ENCODE results near the gene FEM1C. TPM values are rescaled to one million over a fixed set of nuclear protein-coding genes. Genes with fewer than 3 reads are reported as not detected.

Gene FEM1C
- total RNA-seq, 1 donor from 2014 or later: 16.3 TPM

GRCh38 chr5:115510145-115510645 is 34.4 kb downstream of the FEM1C start:
- no peak overlapping the region for H3K4me3 Mint-ChIP-seq
- no peaks in the 10 kb centered on the region for H3K4me1 Mint-ChIP-seq

DNA sequence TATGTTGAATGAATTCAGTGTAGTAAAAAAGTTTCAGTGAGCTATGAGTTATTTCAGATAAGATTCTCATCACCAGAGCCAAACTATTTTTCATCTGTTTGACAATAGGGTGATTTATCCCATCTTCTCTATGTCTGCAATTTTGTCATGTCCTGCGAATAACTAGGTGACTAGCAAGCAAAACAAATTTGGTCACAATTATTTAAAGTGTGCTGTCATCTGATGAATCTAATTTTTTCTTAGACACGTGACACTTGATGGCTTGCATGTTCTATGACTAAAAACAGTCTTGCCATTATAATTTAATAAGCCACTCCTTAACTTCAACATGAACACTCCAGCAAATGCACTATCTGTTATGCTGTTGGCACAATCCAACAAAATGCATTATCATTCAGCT is 35.0 kb downstream of the FEM1C start:
- Mint-ChIP-seq H3K4me1 (no peaks in the 10 kb centered on the region), H3K27ac (ENCODE audit: unreplicated experiment) (no peak overlapping the region), H3K36me3 (ENCODE audit: low read depth) (peaks cover 10% of the 10 kb centered on the region), H3K9me3 (peaks cover 6% of the 10 kb centered on the region), H3K4me3 (no peak overlapping the region), H3K27me3 (ENCODE audit: low read depth) (no peaks in the 10 kb centered on the region)
- TF ChIP-seq CTCF (conservative IDR thresholded peaks at IDR 0.05): no peak
- DNase-seq (ENCODE audit: low read depth, low spot score): no peak

More at GRCh38 chr5:115510145-115510645, 34.4 kb downstream of the FEM1C start:
- Mint-ChIP-seq H3K36me3 (ENCODE audit: low read depth) (peaks cover 10% of the 10 kb centered on the region), H3K27me3 (ENCODE audit: low read depth) (no peaks in the 10 kb centered on the region), H3K9me3 (peaks cover 6% of the 10 kb centered on the region), H3K27ac (ENCODE audit: unreplicated experiment) (no peak overlapping the region)
- DNase-seq (ENCODE audit: low read depth, low spot score): no peak
- no peak for TF ChIP-seq CTCF (conservative IDR thresholded peaks at IDR 0.05)

GRCh38 chr5:115507681-115508080 is 36.9 kb downstream of the FEM1C start:
- no peaks in the 10 kb centered on the region for H3K27me3 Mint-ChIP-seq (ENCODE audit: low read depth)
- H3K4me1 Mint-ChIP-seq: no peaks in the 10 kb centered on the region
- no peak overlapping the region for H3K4me3 Mint-ChIP-seq
- no peak for TF ChIP-seq CTCF (conservative IDR thresholded peaks at IDR 0.05)
- no peak overlapping the region for H3K27ac Mint-ChIP-seq (ENCODE audit: unreplicated experiment)
- H3K36me3 Mint-ChIP-seq (ENCODE audit: low read depth): peaks cover 4% of the 10 kb centered on the region
- DNase-seq (ENCODE audit: low read depth, low spot score): no peak
- peaks cover 8% of the 10 kb centered on the region for H3K9me3 Mint-ChIP-seq

- Mint-ChIP-seq H3K36me3 (ENCODE audit: low read depth) (no peaks in the 10 kb centered on the region), H3K4me3 (no peak overlapping the region), H3K27me3 (ENCODE audit: low read depth) (no peaks in the 10 kb centered on the region), H3K27ac (ENCODE audit: unreplicated experiment) (no peak overlapping the region), H3K9me3 (peaks cover 6% of the 10 kb centered on the region), H3K4me1 (no peaks in the 10 kb centered on the region)
- no peak for TF ChIP-seq CTCF (conservative IDR thresholded peaks at IDR 0.05)
- DNase-seq (ENCODE audit: low read depth, low spot score): no peak
These were observed 41.2 kb downstream of the FEM1C start for GRCh38 chr5:115503420-115503819.

DNA sequence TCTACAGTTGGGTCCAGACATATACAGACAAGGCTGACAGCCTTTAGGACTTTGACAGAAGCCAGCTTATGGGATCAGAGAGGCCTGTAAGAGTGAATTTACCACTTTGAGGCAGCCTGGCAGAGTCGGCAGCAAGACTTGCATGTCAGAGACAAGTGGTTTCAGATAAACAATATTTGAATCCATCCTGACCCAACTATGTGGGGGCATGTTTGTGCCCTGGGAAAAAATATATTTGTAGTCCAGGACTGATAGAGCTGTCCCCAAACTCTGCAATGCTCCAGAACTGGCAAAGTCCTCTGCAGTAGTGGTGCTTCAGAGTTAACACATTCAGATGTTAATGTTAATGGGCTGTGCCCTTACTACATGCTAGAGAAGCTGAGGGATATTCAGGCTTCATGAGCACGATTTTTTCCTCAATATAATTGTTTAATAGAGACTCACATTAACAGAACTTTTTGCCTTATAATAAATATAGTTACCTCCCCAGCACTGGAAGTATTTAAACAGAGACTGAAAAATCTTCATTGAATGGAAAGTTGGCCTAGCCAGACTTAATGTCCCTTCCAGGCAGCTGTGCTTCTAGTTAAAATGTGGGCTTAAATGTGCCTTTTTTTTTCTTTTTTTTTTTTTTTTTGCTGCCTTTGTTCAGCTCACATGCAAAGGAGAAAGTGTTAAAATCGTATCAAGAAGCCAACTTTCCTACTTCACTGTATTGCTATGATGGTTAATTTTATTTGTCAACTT is 42.9 kb downstream of the FEM1C start:
- no peak for TF ChIP-seq CTCF (conservative IDR thresholded peaks at IDR 0.05)
- Mint-ChIP-seq H3K9me3 (peaks cover 6% of the 10 kb centered on the region), H3K4me1 (no peaks in the 10 kb centered on the region), H3K4me3 (no peak overlapping the region), H3K27me3 (ENCODE audit: low read depth) (no peaks in the 10 kb centered on the region), H3K27ac (ENCODE audit: unreplicated experiment) (no peak overlapping the region), H3K36me3 (ENCODE audit: low read depth) (no peaks in the 10 kb centered on the region)
- DNase-seq (ENCODE audit: low read depth, low spot score): no peak
